ENCODE measurements around the gene SRGAP2C. TPM values are rescaled to one million over a fixed set of nuclear protein-coding genes. Genes with fewer than 3 reads are reported as not detected.

Gene SRGAP2C
- total RNA-seq, 1 experiment from 2014 or later: 49.9 TPM

DNA sequence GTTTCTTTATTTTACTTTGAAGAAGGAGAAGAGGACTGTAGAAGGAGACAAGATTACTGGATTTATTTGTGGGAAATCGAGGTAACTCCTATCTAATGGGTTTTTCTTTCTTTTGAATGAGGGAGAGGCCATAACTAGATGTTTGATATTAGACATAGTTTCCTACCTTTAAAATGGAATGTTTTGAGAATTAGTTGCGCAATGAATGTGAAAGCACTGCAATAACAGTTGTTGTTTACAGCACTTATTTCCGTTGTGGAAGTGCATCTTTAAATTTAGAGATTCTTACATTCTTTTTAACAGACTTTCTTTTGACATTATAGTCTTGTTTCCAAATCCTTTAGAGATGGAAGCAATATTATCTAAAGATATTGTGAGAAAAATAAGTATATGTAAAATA is 229.0 kb downstream of the SRGAP2C start:
- CTCF ChIA-PET: no interaction called here
- intact Hi-C loops (cut with micrococcal nuclease; ENCODE audit: unreplicated experiment): loop anchor here (10.0 kb wide), 3 partner anchors 51 to 161 kb away; no protein-coding TSS in a partner anchor

GRCh38 chr1:121414905-121415304 is 230.1 kb downstream of the SRGAP2C start:
- DNase-seq: peak; percentile 14 to 36
- H3K9me2 ChIP-seq (ENCODE audit: insufficient read depth): no peaks in the 10 kb centered on the region
- intact Hi-C loops (cut with micrococcal nuclease; ENCODE audit: unreplicated experiment): loop anchor here (10.0 kb wide), 3 partner anchors 50 to 160 kb away; no protein-coding TSS in a partner anchor
- ChIA-PET CTCF (no interaction called here), POLR2A (ENCODE audit: unreplicated experiment) (no interaction called here)
- peaks cover 20% of the 10 kb centered on the region for H3K4me1 ChIP-seq (replicated peaks; ENCODE audit: insufficient read depth)
- no peaks in the 10 kb centered on the region for H3K9me3 ChIP-seq (ENCODE audit: insufficient read depth, low read depth)
- peak overlapping the region; percentile 10; the same call in 1 of the 2 replicates for H3K4me2 ChIP-seq
- no peaks in the 10 kb centered on the region for H3K27me3 ChIP-seq (ENCODE audit: insufficient read depth, low read depth)
- H3K4me3 ChIP-seq: no peak overlapping the region
- H3K36me3 ChIP-seq (ENCODE audit: low read depth): no peaks in the 10 kb centered on the region
- no peaks in the 10 kb centered on the region for H4K20me1 ChIP-seq (ENCODE audit: insufficient read depth)
- BruUV-seq (replicated peaks): no TSS peak
- H3K79me2 ChIP-seq (ENCODE audit: low read depth): no peaks in the 10 kb centered on the region
- H3F3A ChIP-seq (ENCODE audit: insufficient read depth, low read depth): no peaks in the 10 kb centered on the region
- H3K27ac ChIP-seq: 0 out of 2 replicates have a peak overlapping the region, but pooled peaks have one; percentile 14
- H2AFZ ChIP-seq: no peak overlapping the region
- TF ChIP-seq CTCF (conservative IDR thresholded peaks at IDR 0.05) (no peak), EZH2 (IDR thresholded peaks at IDR 0.05; ENCODE audit: low read depth) (no peak)

More for the DNA sequence above, 229.0 kb downstream of the SRGAP2C start:
- no peaks in the 10 kb centered on the region for H3K36me3 ChIP-seq (ENCODE audit: low read depth)
- no peaks in the 10 kb centered on the region for H3K27me3 ChIP-seq (ENCODE audit: insufficient read depth, low read depth)
- TF ChIP-seq CTCF (conservative IDR thresholded peaks at IDR 0.05): no peak
- TF ChIP-seq EZH2 (IDR thresholded peaks at IDR 0.05; ENCODE audit: low read depth): no peak
- H4K20me1 ChIP-seq (ENCODE audit: insufficient read depth): no peaks in the 10 kb centered on the region
- POLR2A ChIA-PET (ENCODE audit: unreplicated experiment): no interaction called here
- BruUV-seq (replicated peaks): no TSS peak
- no peaks in the 10 kb centered on the region for H3K9me2 ChIP-seq (ENCODE audit: insufficient read depth)
- no peak overlapping the region for H2AFZ ChIP-seq
- no peak overlapping the region for H3K4me3 ChIP-seq
- no peaks in the 10 kb centered on the region for H3K9me3 ChIP-seq (ENCODE audit: insufficient read depth, low read depth)
- no peaks in the 10 kb centered on the region for H3F3A ChIP-seq (ENCODE audit: insufficient read depth, low read depth)
- no peaks in the 10 kb centered on the region for H3K79me2 ChIP-seq (ENCODE audit: low read depth)
- no peak for DNase-seq
- no peak overlapping the region for H3K4me2 ChIP-seq
- H3K27ac ChIP-seq: no peak overlapping the region
- H3K4me1 ChIP-seq (replicated peaks; ENCODE audit: insufficient read depth): peaks cover 20% of the 10 kb centered on the region

GRCh38 chr1:121417325-121417923 is 232.6 kb downstream of the SRGAP2C start:
- H3K4me1 ChIP-seq (replicated peaks; ENCODE audit: insufficient read depth): peaks cover 20% of the 10 kb centered on the region
- intact Hi-C loops (cut with micrococcal nuclease; ENCODE audit: unreplicated experiment): loop anchor here (10.0 kb wide), 3 partner anchors 47 to 157 kb away; no protein-coding TSS in a partner anchor
- H3K27me3 ChIP-seq (ENCODE audit: insufficient read depth, low read depth): no peaks in the 10 kb centered on the region
- peak overlapping the region; percentile 16 for H3K27ac ChIP-seq
- H3K4me3 ChIP-seq: no peak overlapping the region
- peak; percentile 21 to 58 for DNase-seq
- no peaks in the 10 kb centered on the region for H3K36me3 ChIP-seq (ENCODE audit: low read depth)
- H3K9me2 ChIP-seq (ENCODE audit: insufficient read depth): no peaks in the 10 kb centered on the region
- ChIA-PET CTCF (no interaction called here), POLR2A (ENCODE audit: unreplicated experiment) (no interaction called here)
- no peaks in the 10 kb centered on the region for H4K20me1 ChIP-seq (ENCODE audit: insufficient read depth)
- no peak for TF ChIP-seq EZH2 (IDR thresholded peaks at IDR 0.05; ENCODE audit: low read depth)
- TF ChIP-seq CTCF (conservative IDR thresholded peaks at IDR 0.05): no peak
- H3K4me2 ChIP-seq: peak overlapping the region; percentile 36
- H3K9me3 ChIP-seq (ENCODE audit: insufficient read depth, low read depth): no peaks in the 10 kb centered on the region
- H3F3A ChIP-seq (ENCODE audit: insufficient read depth, low read depth): no peaks in the 10 kb centered on the region
- BruUV-seq (replicated peaks): no TSS peak
- no peaks in the 10 kb centered on the region for H3K79me2 ChIP-seq (ENCODE audit: low read depth)
- H2AFZ ChIP-seq: no peak overlapping the region

All from PC-9 (cell line).